ENCODE data around the gene DDX4.
A peak's percentile ranks its signal among the peaks of the same experiment; 100 is the strongest.

DDX4 gene

DNA sequence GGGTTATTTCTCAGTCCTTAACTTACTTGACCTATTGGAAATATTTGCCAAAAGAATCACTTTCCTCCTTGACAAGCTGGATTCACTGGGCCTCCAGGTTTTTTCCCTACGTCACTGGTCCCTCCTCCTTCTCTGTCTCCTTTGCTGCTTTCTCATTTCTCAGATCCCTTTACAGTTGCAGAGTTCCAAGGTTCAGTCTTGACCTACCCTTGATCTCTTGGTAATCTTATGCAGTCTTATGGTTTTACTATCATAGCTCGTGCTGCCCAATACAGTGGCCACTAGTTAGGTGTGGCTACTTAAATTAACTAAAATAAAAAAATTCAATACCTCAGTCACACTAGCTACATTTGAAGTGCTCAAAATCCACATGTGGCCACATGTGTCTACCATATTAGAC, 37.1 kb upstream of the DDX4 start:
- TF ChIP-seq, protein P1, sequence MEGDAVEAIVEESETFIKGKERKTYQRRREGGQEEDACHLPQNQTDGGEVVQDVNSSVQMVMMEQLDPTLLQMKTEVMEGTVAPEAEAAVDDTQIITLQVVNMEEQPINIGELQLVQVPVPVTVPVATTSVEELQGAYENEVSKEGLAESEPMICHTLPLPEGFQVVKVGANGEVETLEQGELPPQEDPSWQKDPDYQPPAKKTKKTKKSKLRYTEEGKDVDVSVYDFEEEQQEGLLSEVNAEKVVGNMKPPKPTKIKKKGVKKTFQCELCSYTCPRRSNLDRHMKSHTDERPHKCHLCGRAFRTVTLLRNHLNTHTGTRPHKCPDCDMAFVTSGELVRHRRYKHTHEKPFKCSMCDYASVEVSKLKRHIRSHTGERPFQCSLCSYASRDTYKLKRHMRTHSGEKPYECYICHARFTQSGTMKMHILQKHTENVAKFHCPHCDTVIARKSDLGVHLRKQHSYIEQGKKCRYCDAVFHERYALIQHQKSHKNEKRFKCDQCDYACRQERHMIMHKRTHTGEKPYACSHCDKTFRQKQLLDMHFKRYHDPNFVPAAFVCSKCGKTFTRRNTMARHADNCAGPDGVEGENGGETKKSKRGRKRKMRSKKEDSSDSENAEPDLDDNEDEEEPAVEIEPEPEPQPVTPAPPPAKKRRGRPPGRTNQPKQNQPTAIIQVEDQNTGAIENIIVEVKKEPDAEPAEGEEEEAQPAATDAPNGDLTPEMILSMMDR (IDR thresholded peaks at IDR 0.05; ENCODE audit: insufficient read depth, low read depth, low read length, missing control alignments), result no peak
- DNase-seq (ENCODE audit: low read depth), result no peak
- H3K4me3 ChIP-seq (ENCODE audit: low read depth, low read length), result no peak overlapping the region

DNA sequence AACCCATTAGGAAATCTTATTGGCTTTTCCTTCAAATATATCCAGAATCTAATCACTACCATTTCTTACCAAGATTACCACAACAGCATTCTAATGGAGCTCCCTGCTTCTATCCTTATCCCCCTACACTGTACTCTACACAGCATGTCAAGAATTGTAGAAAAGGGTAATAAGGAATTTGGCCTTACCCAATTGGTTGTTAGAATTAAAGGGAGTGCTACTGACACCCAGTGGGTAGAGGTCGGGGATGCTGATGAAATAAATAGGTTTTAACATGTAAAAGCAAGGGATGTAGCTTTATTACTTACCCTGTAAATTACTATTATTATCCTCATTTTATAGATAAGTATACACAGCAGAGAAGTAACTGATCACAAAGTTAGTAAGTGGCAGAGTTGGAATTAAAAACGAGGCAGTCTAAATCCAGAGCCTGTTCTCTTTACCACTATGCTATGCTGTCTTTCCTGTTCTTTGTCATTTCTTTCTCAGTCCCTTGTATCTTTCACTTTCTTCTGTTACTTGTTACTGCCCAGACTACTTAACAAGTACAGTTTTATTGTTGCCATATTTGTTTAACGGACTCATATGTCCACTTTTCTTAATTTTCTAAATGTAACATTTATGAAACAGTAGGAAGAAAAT, 36.3 kb upstream of the DDX4 start:
- no peak overlapping the region for H3K4me3 ChIP-seq (ENCODE audit: low read depth, low read length)
- no peak for DNase-seq (ENCODE audit: low read depth)
- TF ChIP-seq, protein P1 (IDR thresholded peaks at IDR 0.05; ENCODE audit: insufficient read depth, low read depth, low read length, missing control alignments), result no peak

DNA sequence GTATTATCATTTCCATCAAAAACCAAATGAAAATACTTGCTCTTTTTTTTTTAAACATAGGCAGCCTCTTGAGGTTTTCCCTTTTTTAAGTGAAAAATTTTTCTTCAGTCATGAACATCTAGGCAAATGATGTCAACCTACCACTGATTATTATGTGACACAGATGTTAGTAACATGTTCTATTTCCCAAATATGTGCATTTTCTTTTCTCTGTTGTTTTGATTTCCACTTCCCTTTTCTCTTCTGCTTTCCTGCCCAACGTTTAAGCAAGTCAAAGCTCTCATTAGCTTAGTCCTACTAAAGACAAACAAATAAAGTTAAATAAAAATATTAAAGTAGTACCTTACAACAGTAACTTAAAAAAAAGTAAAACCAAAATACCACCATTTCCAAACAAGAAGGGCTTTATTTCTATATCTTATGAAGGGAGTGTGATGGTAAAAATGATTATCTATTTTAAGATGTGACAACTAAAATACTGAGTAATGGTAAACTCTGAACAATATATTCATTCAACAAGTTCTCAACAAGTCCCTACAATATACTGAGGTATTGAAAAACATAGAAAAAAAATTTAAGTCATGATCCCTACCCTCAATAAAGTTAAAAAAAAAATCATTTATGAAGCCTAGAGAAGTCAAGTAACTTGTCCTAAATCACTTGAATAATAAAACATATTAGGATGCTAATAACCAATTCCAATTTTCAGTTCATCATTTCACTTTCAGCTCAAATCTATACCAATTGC, 35.1 kb upstream of the DDX4 start:
- no peak overlapping the region for H3K4me3 ChIP-seq (ENCODE audit: low read depth, low read length)
- peak; percentile 16 for DNase-seq (ENCODE audit: low read depth)
- TF ChIP-seq, protein P1 (IDR thresholded peaks at IDR 0.05; ENCODE audit: insufficient read depth, low read depth, low read length, missing control alignments), result no peak

DNA sequence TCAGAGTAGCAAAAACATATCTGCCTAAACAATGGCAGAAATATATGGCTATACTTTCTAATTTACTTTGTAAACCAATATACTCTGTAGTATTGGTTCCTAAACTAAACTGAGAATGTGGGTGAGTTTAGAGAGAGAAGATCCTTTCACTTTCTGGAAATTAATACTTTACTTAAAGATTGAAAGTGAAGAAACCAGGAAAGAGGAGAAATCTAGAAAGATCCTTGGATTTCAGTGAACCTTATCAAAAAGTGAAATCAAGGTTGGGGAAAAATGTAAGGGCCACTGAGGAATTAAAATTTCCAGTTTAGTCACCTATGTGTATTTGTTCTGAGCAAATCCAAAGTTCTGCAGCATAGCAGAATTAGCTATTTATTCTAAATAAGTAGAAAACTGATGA, 31.6 kb upstream of the DDX4 start:
- TF ChIP-seq, protein P1 (IDR thresholded peaks at IDR 0.05; ENCODE audit: insufficient read depth, low read depth, low read length, missing control alignments), result no peak
- DNase-seq (ENCODE audit: low read depth), result no peak

DNA sequence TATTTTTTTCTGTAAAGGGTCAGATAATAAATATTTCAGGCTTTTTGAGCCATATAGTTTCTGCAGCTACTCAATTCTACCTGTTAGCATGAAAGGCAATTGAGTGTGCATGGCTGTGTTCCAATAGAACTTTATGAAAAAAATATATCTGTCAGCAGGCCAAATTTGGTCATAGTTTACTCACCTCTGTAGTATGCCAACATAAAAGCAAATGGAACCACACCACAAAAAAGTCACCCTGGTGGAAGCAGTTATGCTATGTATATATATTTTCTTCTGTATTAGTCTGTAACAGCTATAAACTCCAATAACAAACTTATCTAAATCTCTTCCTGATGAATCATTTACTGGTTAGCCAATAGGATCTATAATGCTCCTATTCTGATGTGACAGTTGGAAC, 29.1 kb upstream of the DDX4 start:
- no peak overlapping the region for H3K4me3 ChIP-seq (ENCODE audit: low read depth, low read length)
- no peak for DNase-seq (ENCODE audit: low read depth)
- TF ChIP-seq, protein P1 (IDR thresholded peaks at IDR 0.05; ENCODE audit: insufficient read depth, low read depth, low read length, missing control alignments), result no peak

More for the DNA sequence above, 31.6 kb upstream of the DDX4 start:
- no peak overlapping the region for H3K4me3 ChIP-seq (ENCODE audit: low read depth, low read length)

DNA sequence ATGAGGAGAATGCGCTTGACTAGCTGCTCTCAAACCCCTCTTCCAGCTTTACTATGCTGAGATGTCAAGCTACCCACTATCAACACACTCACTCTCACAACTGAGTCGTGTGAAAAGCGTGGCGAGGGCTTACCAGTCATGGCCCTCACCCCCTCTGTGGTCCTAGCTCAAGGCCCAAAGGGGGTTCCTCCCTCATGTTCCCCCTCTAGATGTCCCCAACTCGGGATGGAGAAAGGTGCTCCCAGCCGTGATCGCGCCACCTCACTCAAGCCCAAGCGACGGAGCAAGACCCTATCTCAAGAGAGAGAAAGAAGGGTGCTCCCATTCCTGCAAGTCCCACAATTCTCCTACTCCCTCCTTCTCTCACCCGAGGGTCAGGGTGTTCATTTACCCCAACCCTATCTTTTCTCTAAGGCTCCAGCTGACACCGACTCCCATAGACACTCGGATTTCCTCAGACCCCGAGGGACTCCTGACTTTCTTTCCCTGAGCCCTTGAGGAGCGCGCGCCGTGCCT, 26.3 kb upstream of the DDX4 start:
- no peak for DNase-seq (ENCODE audit: low read depth)
- TF ChIP-seq, protein P1 (IDR thresholded peaks at IDR 0.05; ENCODE audit: insufficient read depth, low read depth, low read length, missing control alignments), result no peak

More for the DNA sequence above, 26.3 kb upstream of the DDX4 start:
- H3K4me3 ChIP-seq (ENCODE audit: low read depth, low read length), result peak overlapping the region; percentile 97

All from GM12865 (cell line).